Measurements from ENCODE around the gene VTI1A. TPM values are rescaled to one million over a fixed set of nuclear protein-coding genes. Genes with fewer than 3 reads are reported as not detected.

VTI1A gene
- total and polyA plus RNA-seq, 2 of the 13 experiments (the other 11 are each of a cell fraction or from before 2014, with no cell fraction given): 11.7 to 32.7 TPM

DNA sequence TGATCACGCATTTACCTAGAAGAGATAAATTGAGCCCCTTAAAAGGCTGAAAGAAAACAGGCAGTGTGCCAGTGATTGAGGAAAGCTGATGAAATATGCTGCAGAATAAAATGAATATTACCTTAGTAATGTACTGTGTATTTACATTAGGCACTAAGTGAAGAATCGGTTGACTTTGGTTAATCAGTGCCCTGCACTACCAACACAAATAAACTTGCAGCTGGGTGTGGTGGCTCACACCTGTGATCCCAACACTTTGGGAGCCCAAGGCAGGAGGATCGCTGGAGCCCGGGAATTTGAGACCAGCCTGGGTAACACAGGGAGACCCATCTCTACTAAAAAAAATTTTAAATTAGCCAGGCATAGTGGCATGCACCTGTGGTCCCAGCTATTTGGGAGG lies 354.7 kb downstream of the VTI1A start:
- Histone ChIP-seq H2AFZ (ENCODE audit: low read length) (no peak overlapping the region), H3K27me3 (ENCODE audit: control insufficient read depth in 1 of 2, insufficient read depth in 2 of 2, low read length in 2 of 2) (no peaks in the 10 kb centered on the region), H3K4me2 (ENCODE audit: low read depth, low read length) (no peak overlapping the region), H3K4me3 (replicated peaks in 1 of 3; ENCODE audit: insufficient read depth in 1 of 3, low read depth in 2 of 3, low read length in 3 of 3) (no peak overlapping the region), H4K20me1 (ENCODE audit: insufficient read depth, low read length) (no peaks in the 10 kb centered on the region), H3K9ac (ENCODE audit: insufficient read depth, low read depth, low read length) (no peak overlapping the region), H3K36me3 (replicated peaks in 1 of 2; ENCODE audit: control insufficient read depth in 1 of 2, insufficient read depth in 2 of 2, low read length in 2 of 2) (no peaks in the 10 kb centered on the region), H3K9me3 (ENCODE audit: low read length) (no peaks in the 10 kb centered on the region), H3K79me2 (ENCODE audit: insufficient read depth, low read length) (no peaks in the 10 kb centered on the region), H3K4me1 (ENCODE audit: insufficient read depth, low read length) (peaks cover 36% of the 10 kb centered on the region), H3K27ac (ENCODE audit: extremely low read length, insufficient read depth, low read length) (no peak overlapping the region)
- BruUV-seq (replicated peaks): no TSS peak
- ATAC-seq: no peak
- ChIA-PET POLR2A (no interaction called here), CTCF (ENCODE audit: low intra/inter-chr PET ratio, low total read pairs) (no interaction called here)
- TF ChIP-seq GABPA (IDR thresholded peaks at IDR 0.05; ENCODE audit: low read depth, low read length): no peak
- no peak for TF ChIP-seq GABPA (CRISPR knock-in tag; IDR thresholded peaks at IDR 0.05; ENCODE audit: low read depth)
- no peak for TF ChIP-seq KLF9 (CRISPR knock-in tag; IDR thresholded peaks at IDR 0.05; ENCODE audit: low read depth)
- no peak for TF ChIP-seq ZNF180 (CRISPR knock-in tag; IDR thresholded peaks at IDR 0.05; ENCODE audit: borderline replicate concordance, low read depth)
- TF ChIP-seq HOXA7 (CRISPR knock-in tag; IDR thresholded peaks at IDR 0.05): no peak
- no peak for TF ChIP-seq BRCA1 (CRISPR knock-in tag; IDR thresholded peaks at IDR 0.05)
- TF ChIP-seq ZNF207 (IDR thresholded peaks at IDR 0.05; ENCODE audit: borderline replicate concordance): no peak
- no peak for TF ChIP-seq ZNF616 (CRISPR knock-in tag; IDR thresholded peaks at IDR 0.05; ENCODE audit: low read depth)
- no peak for TF ChIP-seq MTA3 (CRISPR knock-in tag; IDR thresholded peaks at IDR 0.05)
- no peak for TF ChIP-seq ZMAT3 (CRISPR knock-in tag; conservative IDR thresholded peaks at IDR 0.05)
- no peak for TF ChIP-seq ZNF232 (CRISPR knock-in tag; IDR thresholded peaks at IDR 0.05; ENCODE audit: borderline replicate concordance)
- no peak for TF ChIP-seq ZNF768 (CRISPR knock-in tag; IDR thresholded peaks at IDR 0.05)
- no peak for TF ChIP-seq ZNF460 (CRISPR knock-in tag; IDR thresholded peaks at IDR 0.05; ENCODE audit: borderline replicate concordance)
- TF ChIP-seq MAX (IDR thresholded peaks at IDR 0.05): no peak
- no peak for TF ChIP-seq ZNF205 (CRISPR knock-in tag; IDR thresholded peaks at IDR 0.05)
- no peak for TF ChIP-seq ZBED4 (CRISPR knock-in tag; IDR thresholded peaks at IDR 0.05; ENCODE audit: borderline replicate concordance)
- no peak for TF ChIP-seq ZBTB7A (CRISPR knock-in tag; IDR thresholded peaks at IDR 0.05)
- TF ChIP-seq AKAP8 (CRISPR knock-in tag; IDR thresholded peaks at IDR 0.05): no peak
- TF ChIP-seq ZMYM3 (CRISPR knock-in tag; IDR thresholded peaks at IDR 0.05): no peak
- TF ChIP-seq PTBP1 (IDR thresholded peaks at IDR 0.05; ENCODE audit: low read depth, low read length, poor library complexity, severe bottlenecking): no peak
- TF ChIP-seq ZNF33A (CRISPR knock-in tag; IDR thresholded peaks at IDR 0.05; ENCODE audit: borderline replicate concordance): no peak
- in situ Hi-C loops (cut with HindIII; ENCODE audit: extremely low pct_ligation_motif_present, low pct_unique_long_range_greater_than_20kb) (no loop called here), intact Hi-C loops (cut with micrococcal nuclease; ENCODE audit: unreplicated experiment) (no loop called here)
- DNase-seq (ENCODE audit: low spot score): no peak
- WGBS (ENCODE audit: low lambda C conversion rate): 93% methylated on average over 4 of the region's 4 CpGs
- FAIRE-seq: no peak

Measured in HepG2 (cell line).